Kidney glomerular epithelial cell (primary cell): Measurements from ENCODE around the gene DNAJB8.

ENCODE experiments used
- DNase-seq: peaks from one replicate; lab custom pipeline; 2025; lab: John Stamatoyannopoulos, UW

Gene DNAJB8

GRCh38 chr3:128466840-128467541 lies at the start of gene DNAJB8:
DNAJB8 (minus strand) TSS chr3:128466890; CDS start chr3:128463245, 3,645 bp downstream.
- DNase-seq: no peak

GRCh38 chr3:128515967-128516366 lies 49.3 kb upstream of the DNAJB8 start:
- DNase-seq: no peak

- DNase-seq: no peak
Observed at GRCh38 chr3:128508852-128509251, 42.2 kb upstream of the DNAJB8 start.

- DNase-seq: no peak
Observed at GRCh38 chr3:128506754-128507153, 40.1 kb upstream of the DNAJB8 start.

GRCh38 chr3:128505771-128506170 lies 39.1 kb upstream of the DNAJB8 start:
- DNase-seq: no peak

GRCh38 chr3:128504963-128505730 lies 38.5 kb upstream of the DNAJB8 start:
- DNase-seq: no peak

GRCh38 chr3:128504533-128504915 lies 37.8 kb upstream of the DNAJB8 start:
- no peak for DNase-seq

GRCh38 chr3:128503751-128504532 lies 37.3 kb upstream of the DNAJB8 start:
- DNase-seq: no peak

GRCh38 chr3:128503164-128503651 lies 36.5 kb upstream of the DNAJB8 start:
- no peak for DNase-seq

GRCh38 chr3:128502712-128503111 lies 36.0 kb upstream of the DNAJB8 start:
- no peak for DNase-seq

- DNase-seq: no peak
Observed at GRCh38 chr3:128501431-128501830, 34.7 kb upstream of the DNAJB8 start.

GRCh38 chr3:128500556-128500955 lies 33.9 kb upstream of the DNAJB8 start:
- DNase-seq: no peak

- DNase-seq: no peak
Observed at GRCh38 chr3:128499724-128500275, 33.1 kb upstream of the DNAJB8 start.

- no peak for DNase-seq
Observed at GRCh38 chr3:128498901-128499530, 32.3 kb upstream of the DNAJB8 start.

GRCh38 chr3:128498127-128498626 lies 31.5 kb upstream of the DNAJB8 start:
- DNase-seq: no peak

GRCh38 chr3:128497305-128498126 lies 30.8 kb upstream of the DNAJB8 start:
- no peak for DNase-seq

GRCh38 chr3:128496602-128497304 lies 30.1 kb upstream of the DNAJB8 start:
- no peak for DNase-seq

- no peak for DNase-seq
Observed at GRCh38 chr3:128496019-128496601, 29.4 kb upstream of the DNAJB8 start.

- DNase-seq: no peak
Observed at GRCh38 chr3:128495435-128495970, 28.8 kb upstream of the DNAJB8 start.

GRCh38 chr3:128494367-128494650 lies 27.6 kb upstream of the DNAJB8 start:
- no peak for DNase-seq
